Osteocyte (in vitro differentiated cells): ENCODE results near the gene S100A3. TPM values are rescaled to one million over a fixed set of nuclear protein-coding genes. Genes with fewer than 3 reads are reported as not detected.

ENCODE experiments used
- DNase-seq: peaks from one replicate; pipeline ENCODE4 v3.0.0; 2021; ENCODE audit warnings: mixed read lengths; ENCODE audit not compliant: unreplicated experiment; ENCODE audit errors: extremely low spot score
- H3K27ac Mint-ChIP-seq: one replicate; pipeline ENCODE4 v1.8.0; 2021; ENCODE audit warnings: mild to moderate bottlenecking, mixed read lengths; ENCODE audit not compliant: unreplicated experiment
- H3K27me3 Mint-ChIP-seq: one replicate; pipeline ENCODE4 v1.8.0; 2021; ENCODE audit warnings: mixed read lengths; ENCODE audit not compliant: unreplicated experiment
- H3K36me3 Mint-ChIP-seq: one replicate; pipeline ENCODE4 v1.8.0; 2021; ENCODE audit warnings: mixed read lengths; ENCODE audit not compliant: unreplicated experiment
- H3K4me1 Mint-ChIP-seq: one replicate; pipeline ENCODE4 v1.8.0; 2021; ENCODE audit warnings: mixed read lengths; ENCODE audit not compliant: unreplicated experiment
- H3K4me3 Mint-ChIP-seq: one replicate; pipeline ENCODE4 v1.8.0; 2021; ENCODE audit warnings: mild to moderate bottlenecking, moderate library complexity, mixed read lengths; ENCODE audit not compliant: unreplicated experiment
- H3K9me3 Mint-ChIP-seq: one replicate; pipeline ENCODE4 v1.8.0; 2021; ENCODE audit warnings: mixed read lengths; ENCODE audit not compliant: unreplicated experiment
- total RNA-seq: library from RNA; stranded (reverse); gene quantifications from 2 replicates; pipeline ENCODE4 v1.2.1, GENCODE V29; 2021
- TF ChIP-seq, protein P1 (sequence below): fragments of 200-600 bp; sonication (generic); IDR thresholded peaks from 2 replicates; pipeline ENCODE4 v1.5.0; 2021; ENCODE audit warnings: antibody characterized with exemption, mild to moderate bottlenecking, moderate library complexity

The S100A3 gene
- total RNA-seq, 1 donor from 2014 or later = 7.5 TPM

DNA sequence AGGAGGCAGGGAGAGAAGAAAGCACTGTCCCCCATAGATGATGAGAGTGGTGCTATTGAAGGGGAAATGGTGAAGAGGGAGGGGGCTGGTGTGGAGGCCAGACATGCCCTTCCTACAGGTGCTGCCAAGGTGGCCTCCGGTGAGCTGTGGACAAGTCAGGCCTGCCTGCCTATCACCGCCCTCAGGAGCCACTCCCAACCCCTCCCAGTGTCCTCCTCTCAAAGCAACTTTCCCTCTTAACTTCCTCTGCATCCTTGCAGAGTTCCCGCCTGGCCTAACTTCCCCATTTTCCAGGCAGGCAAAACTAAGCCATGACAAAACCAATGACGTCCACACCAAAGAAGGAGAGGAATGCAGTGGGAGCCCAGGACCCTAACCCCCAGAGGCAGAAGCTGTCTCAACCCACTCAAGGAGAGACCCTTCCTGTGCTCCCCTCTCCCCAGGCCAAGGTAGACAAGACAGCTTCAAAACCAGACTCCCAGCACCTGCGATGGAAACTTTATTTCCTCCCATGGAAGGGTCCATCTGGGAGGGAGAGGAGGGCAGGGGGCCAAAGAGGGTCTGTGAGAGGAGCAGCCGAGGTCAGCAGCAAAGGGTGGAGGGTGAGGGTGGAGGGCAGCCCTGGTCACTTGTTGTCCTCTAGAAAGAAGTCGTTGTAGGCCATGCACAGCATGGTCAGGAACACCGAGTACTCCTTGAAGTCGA is 12.2 kb downstream of the S100A3 start:
- no peaks in the 10 kb centered on the region for H3K27me3 Mint-ChIP-seq
- H3K36me3 Mint-ChIP-seq = no peaks in the 10 kb centered on the region
- no peak overlapping the region for H3K4me3 Mint-ChIP-seq
- DNase-seq = no peak
- H3K27ac Mint-ChIP-seq = no peak overlapping the region
- TF ChIP-seq, protein P1, sequence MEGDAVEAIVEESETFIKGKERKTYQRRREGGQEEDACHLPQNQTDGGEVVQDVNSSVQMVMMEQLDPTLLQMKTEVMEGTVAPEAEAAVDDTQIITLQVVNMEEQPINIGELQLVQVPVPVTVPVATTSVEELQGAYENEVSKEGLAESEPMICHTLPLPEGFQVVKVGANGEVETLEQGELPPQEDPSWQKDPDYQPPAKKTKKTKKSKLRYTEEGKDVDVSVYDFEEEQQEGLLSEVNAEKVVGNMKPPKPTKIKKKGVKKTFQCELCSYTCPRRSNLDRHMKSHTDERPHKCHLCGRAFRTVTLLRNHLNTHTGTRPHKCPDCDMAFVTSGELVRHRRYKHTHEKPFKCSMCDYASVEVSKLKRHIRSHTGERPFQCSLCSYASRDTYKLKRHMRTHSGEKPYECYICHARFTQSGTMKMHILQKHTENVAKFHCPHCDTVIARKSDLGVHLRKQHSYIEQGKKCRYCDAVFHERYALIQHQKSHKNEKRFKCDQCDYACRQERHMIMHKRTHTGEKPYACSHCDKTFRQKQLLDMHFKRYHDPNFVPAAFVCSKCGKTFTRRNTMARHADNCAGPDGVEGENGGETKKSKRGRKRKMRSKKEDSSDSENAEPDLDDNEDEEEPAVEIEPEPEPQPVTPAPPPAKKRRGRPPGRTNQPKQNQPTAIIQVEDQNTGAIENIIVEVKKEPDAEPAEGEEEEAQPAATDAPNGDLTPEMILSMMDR = no peak
- H3K4me1 Mint-ChIP-seq = peaks cover 57% of the 10 kb centered on the region
- no peaks in the 10 kb centered on the region for H3K9me3 Mint-ChIP-seq

DNA sequence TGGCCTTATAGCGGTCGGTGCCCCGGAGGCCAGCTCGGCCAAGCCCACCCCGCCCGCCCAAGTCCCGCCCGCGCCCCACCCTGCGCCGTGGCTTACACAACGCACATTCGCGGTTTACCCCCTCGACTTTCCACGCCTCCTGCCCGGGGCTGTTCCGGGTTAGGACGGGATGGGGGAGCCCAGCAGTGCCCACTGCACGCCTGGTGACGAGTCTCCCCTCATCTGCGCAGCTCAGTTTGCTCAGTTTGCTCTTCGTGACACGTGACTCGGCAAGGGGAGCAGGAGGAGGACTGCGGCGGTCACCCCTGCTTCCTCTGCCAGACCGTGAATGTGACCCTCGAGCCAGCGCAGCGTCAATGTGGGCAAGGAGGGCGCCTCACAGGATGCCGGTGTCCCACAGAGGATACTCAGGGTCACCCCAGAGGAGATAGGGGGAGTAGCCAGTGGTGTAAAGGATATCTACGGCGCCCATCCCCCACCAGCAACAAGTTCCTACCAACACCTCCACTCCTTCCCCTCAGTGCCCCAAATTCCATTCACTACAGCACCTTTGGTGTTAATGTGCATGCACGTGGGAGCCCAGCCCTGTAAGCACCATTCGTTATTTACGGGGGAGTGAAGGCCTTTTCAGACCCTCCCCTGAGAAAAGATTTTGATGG is 12.9 kb downstream of the S100A3 start:
- H3K27ac Mint-ChIP-seq = no peak overlapping the region
- no peaks in the 10 kb centered on the region for H3K9me3 Mint-ChIP-seq
- H3K27me3 Mint-ChIP-seq = no peaks in the 10 kb centered on the region
- DNase-seq = no peak
- TF ChIP-seq, protein P1 = no peak
- peaks cover 50% of the 10 kb centered on the region for H3K4me1 Mint-ChIP-seq
- no peaks in the 10 kb centered on the region for H3K36me3 Mint-ChIP-seq
- H3K4me3 Mint-ChIP-seq = no peak overlapping the region

DNA sequence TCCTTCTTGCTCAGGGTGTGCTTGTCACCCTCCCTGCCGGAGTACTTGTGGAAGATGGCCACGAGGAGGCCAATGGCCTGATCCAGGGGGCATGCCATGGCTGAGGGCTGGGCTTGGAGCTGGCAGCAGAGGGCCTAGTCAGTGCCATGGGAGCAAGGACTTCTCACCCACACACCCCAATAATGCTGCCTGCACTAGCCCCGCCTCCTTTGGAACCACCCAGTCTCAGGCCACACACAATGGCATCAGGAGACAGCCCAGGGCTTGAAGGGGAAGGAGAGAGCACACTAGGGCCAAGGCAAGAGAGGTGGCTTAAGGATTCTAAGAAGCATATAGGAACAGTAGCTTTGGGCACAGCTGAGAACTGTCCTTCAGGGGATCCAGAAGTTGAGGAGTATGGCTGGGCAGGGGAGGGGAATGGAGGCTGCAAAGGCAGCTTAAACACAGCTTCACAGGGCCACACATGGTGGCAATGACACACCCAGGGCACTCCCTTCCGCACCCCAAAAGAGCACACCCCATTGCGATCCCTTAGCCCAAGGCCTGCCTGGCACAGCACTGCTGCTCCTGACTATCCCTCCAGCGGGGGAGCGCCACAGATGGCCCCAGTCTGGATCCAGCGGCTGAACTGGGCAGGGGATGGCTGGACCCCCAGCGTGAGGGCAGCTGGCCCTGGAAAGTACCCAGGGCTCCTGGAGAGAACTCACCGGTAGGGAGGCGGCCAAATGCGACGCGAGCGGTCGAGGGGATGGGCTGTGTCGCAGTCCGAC is 13.6 kb downstream of the S100A3 start, which contains the start of gene S100A6:
Gene S100A6 (minus strand): TSS at position 750 of the 770 bp plus-strand sequence. CDS start 652 bp downstream, at position 98.
- no peak within 1 kb of the TSS for H3K4me3 Mint-ChIP-seq
- TF ChIP-seq, protein P1 = no peak
- H3K9me3 Mint-ChIP-seq = no peaks in the 10 kb centered on the region
- DNase-seq = no peak
- peak within 1 kb of the TSS; percentile 84 for H3K27ac Mint-ChIP-seq
- no peaks in the 10 kb centered on the region for H3K36me3 Mint-ChIP-seq
- peaks cover 43% of the 10 kb centered on the region for H3K4me1 Mint-ChIP-seq
- H3K27me3 Mint-ChIP-seq = no peaks in the 10 kb centered on the region

DNA sequence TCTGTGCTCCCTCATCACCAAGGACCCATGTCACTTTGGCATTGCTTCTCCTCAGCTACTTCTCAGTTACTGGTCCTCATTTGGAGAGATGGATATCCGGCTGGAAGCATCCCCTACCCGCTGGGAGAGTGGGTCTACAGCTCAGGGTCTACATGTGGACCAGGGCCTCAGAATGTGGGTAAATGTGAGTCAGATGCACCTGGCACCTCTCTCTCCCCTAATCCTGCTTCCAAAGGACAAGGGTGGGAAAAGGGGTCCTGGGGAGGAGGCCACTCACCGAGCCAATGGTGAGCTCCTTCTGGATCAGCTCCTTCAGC is 14.2 kb downstream of the S100A3 start:
- TF ChIP-seq, protein P1 = no peak
- H3K36me3 Mint-ChIP-seq = no peaks in the 10 kb centered on the region
- H3K4me3 Mint-ChIP-seq = no peak overlapping the region
- peak overlapping the region; percentile 84 for H3K27ac Mint-ChIP-seq
- H3K9me3 Mint-ChIP-seq = no peaks in the 10 kb centered on the region
- no peak for DNase-seq
- H3K4me1 Mint-ChIP-seq = peaks cover 38% of the 10 kb centered on the region
- H3K27me3 Mint-ChIP-seq = no peaks in the 10 kb centered on the region
